ENCODE data around the gene NCAM1. TPM values are rescaled to one million over a fixed set of nuclear protein-coding genes. Genes with fewer than 3 reads are reported as not detected.
"Not testable (repeated sequence)": the region's sequence is repeated elsewhere in the genome, so short reads cannot be mapped to it uniquely, and the experiment has no call there.

NCAM1 gene
- total and polyA plus RNA-seq, 2 of the 13 experiments (the other 11 are each of a cell fraction or from before 2014, with no cell fraction given), result 0.05 TPM; not detected in 1

- no peaks in the 10 kb centered on the region for H3K79me2 ChIP-seq (ENCODE audit: insufficient read depth, low read length)
- no peaks in the 10 kb centered on the region for H3K9me3 ChIP-seq (ENCODE audit: low read length)
- no peaks in the 10 kb centered on the region for H3K4me1 ChIP-seq (ENCODE audit: insufficient read depth, low read length)
- FAIRE-seq (no peak), ATAC-seq (no peak), DNase-seq (ENCODE audit: low spot score) (no peak)
- intact Hi-C loops (cut with micrococcal nuclease; ENCODE audit: unreplicated experiment) (no loop called here), in situ Hi-C loops (cut with HindIII; ENCODE audit: extremely low pct_ligation_motif_present, low pct_unique_long_range_greater_than_20kb) (loop anchor here (25.0 kb wide), 1 partner anchor 459 kb away; no protein-coding TSS in a partner anchor)
- TF ChIP-seq SP2 (CRISPR knock-in tag; IDR thresholded peaks at IDR 0.05) (no peak), MNT (IDR thresholded peaks at IDR 0.05) (peak; percentile 23; the same call in 1 of the 2 replicates)
- H3K4me3 ChIP-seq (replicated peaks in 1 of 3; ENCODE audit: insufficient read depth in 1 of 3, low read depth in 2 of 3, low read length in 3 of 3), result no peak overlapping the region
- H3K9ac ChIP-seq (ENCODE audit: insufficient read depth, low read depth, low read length), result no peak overlapping the region
- no TSS peak for BruUV-seq (replicated peaks)
- ChIA-PET POLR2A (no interaction called here), CTCF (ENCODE audit: low intra/inter-chr PET ratio, low total read pairs) (no interaction called here)
- H3K4me2 ChIP-seq (ENCODE audit: low read depth, low read length), result no peak overlapping the region
- H4K20me1 ChIP-seq (ENCODE audit: insufficient read depth, low read length), result no peaks in the 10 kb centered on the region
- H2AFZ ChIP-seq (ENCODE audit: low read length), result no peak overlapping the region
- no peaks in the 10 kb centered on the region for H3K36me3 ChIP-seq (replicated peaks in 1 of 2; ENCODE audit: control insufficient read depth in 1 of 2, insufficient read depth in 2 of 2, low read length in 2 of 2)
- WGBS (ENCODE audit: low lambda C conversion rate), result 53% methylated on average over 7 of the region's 7 CpGs
- H3K27me3 ChIP-seq (ENCODE audit: control insufficient read depth in 1 of 2, insufficient read depth in 2 of 2, low read length in 2 of 2), result 0 out of 5 replicates have a peak, but pooled peaks cover 0 to 3% of the 10 kb centered on the region in 2 experiments
- H3K27ac ChIP-seq (ENCODE audit: extremely low read length, insufficient read depth, low read length), result no peak overlapping the region
Observed at GRCh38 chr11:113295993-113296392, 334.8 kb downstream of the NCAM1 start.

DNA sequence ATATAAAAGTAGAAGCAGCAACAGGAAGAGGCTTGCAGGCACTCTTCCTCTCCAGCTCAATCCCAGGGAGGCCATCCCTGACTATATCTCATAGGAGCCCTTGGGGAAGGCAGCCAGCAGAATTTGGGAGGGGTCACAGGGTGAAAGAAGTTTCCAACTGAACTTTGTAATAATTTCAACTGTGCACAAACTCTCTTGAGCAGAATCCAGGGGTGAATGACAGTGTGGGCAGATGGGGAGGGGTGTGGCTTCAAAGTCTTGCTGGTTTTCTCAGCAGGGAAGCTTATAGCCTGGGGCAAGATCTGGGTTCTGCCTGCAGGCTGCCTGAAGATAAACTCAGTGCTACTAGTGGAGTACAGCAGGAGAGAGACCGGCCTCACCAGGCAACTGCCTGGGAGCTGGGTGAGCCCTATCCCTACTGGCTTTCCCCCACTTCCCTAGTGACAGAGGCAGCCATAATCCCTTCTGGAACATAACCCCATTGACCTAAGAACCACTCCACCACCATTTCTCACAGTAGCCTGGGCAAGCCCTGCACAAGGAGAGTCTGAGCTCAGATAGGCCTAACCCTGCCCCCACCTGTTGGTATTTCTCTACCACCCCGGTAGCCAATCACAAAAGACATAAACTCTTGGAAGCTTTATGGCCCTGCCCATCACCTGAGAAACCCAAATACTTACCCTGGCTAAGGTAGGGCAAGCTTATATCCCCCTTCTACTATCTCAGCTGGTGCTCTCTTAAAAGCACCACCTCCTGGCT, 335.4 kb downstream of the NCAM1 start:
- no peaks in the 10 kb centered on the region for H3K36me3 ChIP-seq (replicated peaks in 1 of 2; ENCODE audit: control insufficient read depth in 1 of 2, insufficient read depth in 2 of 2, low read length in 2 of 2)
- no peak overlapping the region for H3K27ac ChIP-seq (ENCODE audit: extremely low read length, insufficient read depth, low read length)
- no peaks in the 10 kb centered on the region for H3K4me1 ChIP-seq (ENCODE audit: insufficient read depth, low read length)
- no peak overlapping the region for H3K4me2 ChIP-seq (ENCODE audit: low read depth, low read length)
- no peaks in the 10 kb centered on the region for H4K20me1 ChIP-seq (ENCODE audit: insufficient read depth, low read length)
- ATAC-seq (no peak), FAIRE-seq (no peak), DNase-seq (ENCODE audit: low spot score) (no peak)
- H3K9ac ChIP-seq (ENCODE audit: insufficient read depth, low read depth, low read length), result no peak overlapping the region
- POLR2A ChIA-PET, result no interaction called here
- intact Hi-C loops (cut with micrococcal nuclease; ENCODE audit: unreplicated experiment) (no loop called here), in situ Hi-C loops (cut with HindIII; ENCODE audit: extremely low pct_ligation_motif_present, low pct_unique_long_range_greater_than_20kb) (loop anchor here (25.0 kb wide), 1 partner anchor 459 kb away; no protein-coding TSS in a partner anchor)
- CTCF ChIA-PET (ENCODE audit: low intra/inter-chr PET ratio, low total read pairs), result no interaction called here
- H2AFZ ChIP-seq (ENCODE audit: low read length), result no peak overlapping the region
- no peak overlapping the region for H3K4me3 ChIP-seq (replicated peaks in 1 of 3; ENCODE audit: insufficient read depth in 1 of 3, low read depth in 2 of 3, low read length in 3 of 3)
- WGBS (ENCODE audit: low lambda C conversion rate), result 13% methylated on average over 1 of the region's 2 CpGs
- H3K9me3 ChIP-seq (ENCODE audit: low read length), result no peaks in the 10 kb centered on the region
- TF ChIP-seq ZNF747 (CRISPR knock-in tag; IDR thresholded peaks at IDR 0.05; ENCODE audit: borderline replicate concordance), result no peak
- no TSS peak for BruUV-seq (replicated peaks)
- no peaks in the 10 kb centered on the region for H3K79me2 ChIP-seq (ENCODE audit: insufficient read depth, low read length)
- H3K27me3 ChIP-seq (ENCODE audit: control insufficient read depth in 1 of 2, insufficient read depth in 2 of 2, low read length in 2 of 2), result 0 out of 5 replicates have a peak, but pooled peaks cover 0 to 3% of the 10 kb centered on the region in 2 experiments

DNA sequence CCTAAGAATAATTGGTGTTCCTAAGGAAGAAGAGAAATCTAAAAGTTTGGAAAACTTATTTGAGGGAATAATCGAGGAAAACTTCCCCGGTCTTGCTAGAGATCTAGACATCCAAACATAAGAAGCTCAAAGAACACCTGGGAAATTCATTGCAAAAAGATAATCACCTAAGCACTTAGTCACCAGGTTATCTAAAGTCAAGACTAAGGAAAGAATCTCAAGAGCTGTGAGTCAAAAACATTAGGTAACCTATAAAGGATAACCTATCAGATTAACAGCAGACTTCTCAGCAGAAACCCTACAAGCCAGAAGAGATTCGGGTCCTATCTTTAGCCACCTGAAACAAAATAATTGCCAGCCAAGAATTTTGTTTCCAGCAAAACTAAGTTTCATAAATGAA, 337.3 kb downstream of the NCAM1 start:
- H3K4me1 ChIP-seq (ENCODE audit: insufficient read depth, low read length); CTCF ChIA-PET (ENCODE audit: low intra/inter-chr PET ratio, low total read pairs); H4K20me1 ChIP-seq (ENCODE audit: insufficient read depth, low read length); H2AFZ ChIP-seq (ENCODE audit: low read length); H3K9ac ChIP-seq (ENCODE audit: insufficient read depth, low read depth, low read length); H3K9me3 ChIP-seq (ENCODE audit: low read length); BruUV-seq (replicated peaks); H3K79me2 ChIP-seq (ENCODE audit: insufficient read depth, low read length); DNase-seq (ENCODE audit: low spot score); H3K4me2 ChIP-seq (ENCODE audit: low read depth, low read length); POLR2A ChIA-PET; ATAC-seq; H3K27me3 ChIP-seq (ENCODE audit: control insufficient read depth in 1 of 2, insufficient read depth in 2 of 2, low read length in 2 of 2); H3K36me3 ChIP-seq (replicated peaks in 1 of 2; ENCODE audit: control insufficient read depth in 1 of 2, insufficient read depth in 2 of 2, low read length in 2 of 2); H3K4me3 ChIP-seq (replicated peaks in 1 of 3; ENCODE audit: insufficient read depth in 1 of 3, low read depth in 2 of 3, low read length in 3 of 3); intact Hi-C loops (cut with micrococcal nuclease; ENCODE audit: unreplicated experiment); H3K27ac ChIP-seq (ENCODE audit: extremely low read length, insufficient read depth, low read length); FAIRE-seq: not testable (repeated sequence)
- in situ Hi-C loops (cut with HindIII; ENCODE audit: extremely low pct_ligation_motif_present, low pct_unique_long_range_greater_than_20kb), result loop anchor here (25.0 kb wide), 1 partner anchor 461 kb away; no protein-coding TSS in a partner anchor
- 16% methylated on average over 3 of the region's 3 CpGs for WGBS (ENCODE audit: low lambda C conversion rate)
